Thymus (tissue), 11 donors: ENCODE data around the gene ADAM11. TPM values are rescaled to one million over a fixed set of nuclear protein-coding genes. Genes with fewer than 3 reads are reported as not detected.
"Not testable (repeated sequence)": the region's sequence is repeated elsewhere in the genome, so short reads cannot be mapped to it uniquely, and the experiment has no call there.

ENCODE experiments used
- DNase-seq, 9 donors: peaks; one replicate each; pipeline ENCODE4 v3.0.0-alpha.2; 2013; ENCODE audit warnings: low spot score in 9 of 9, low read depth in 6 of 9, missing footprints in 1 of 9
- H3K27ac ChIP-seq, 2 donors: one replicate each; pipeline ENCODE4 v1.5.1; 2013; ENCODE audit warnings: control low read depth in 1 of 2, low read depth in 1 of 2, low read length in 1 of 2, mild to moderate bottlenecking in 1 of 2, moderate library complexity in 1 of 2
- H3K27me3 ChIP-seq, 2 donors: one replicate each; pipeline ENCODE4 v1.5.1; 2013; ENCODE audit warnings: low read length in 1 of 2; ENCODE audit not compliant: control insufficient read depth in 2 of 2, insufficient read depth in 1 of 2
- H3K36me3 ChIP-seq, 2 donors: one replicate each; pipeline ENCODE4 v1.5.1; 2013; ENCODE audit warnings: low read length in 1 of 2, mild to moderate bottlenecking in 1 of 2, moderate library complexity in 1 of 2; ENCODE audit not compliant: control insufficient read depth in 2 of 2, insufficient read depth in 2 of 2
- H3K4me1 ChIP-seq, 2 donors: one replicate each; pipeline ENCODE4 v1.5.1; 2013; ENCODE audit warnings: low read length in 2 of 2; ENCODE audit not compliant: control insufficient read depth in 2 of 2, insufficient read depth in 2 of 2
- H3K4me3 ChIP-seq, 2 donors: one replicate each; pipeline ENCODE4 v1.5.1; 2013; ENCODE audit warnings: low read length in 2 of 2, control low read depth in 1 of 2, mild to moderate bottlenecking in 1 of 2
- H3K9me3 ChIP-seq, 2 donors: one replicate each; pipeline ENCODE4 v1.5.1; 2013; ENCODE audit warnings: low read length in 1 of 2, mild to moderate bottlenecking in 1 of 2; ENCODE audit not compliant: control insufficient read depth in 2 of 2, insufficient read depth in 1 of 2
- WGBS: extraction: QIAGEN DNeasy Blood & Tissue Kit; methylation state at CpG from one replicate; pipeline ENCODE4 v1.1.7; 2013; 5-methylcytosine and 5-hydroxymethylcytosine counted together
- polyA plus RNA-seq: library from polyadenylated mRNA; stranded (reverse); fragments of 200-250 nt; gene quantifications from one replicate; pipeline ENCODE4 v1.2.3, GENCODE V29; 2013
- total RNA-seq: library from RNA; stranded (reverse); fragments of 120-200 nt; gene quantifications from one replicate; pipeline ENCODE4 v1.2.4, GENCODE V29; 2013
- donor health status: healthy.

ADAM11 gene
- total and polyA plus RNA-seq, 2 donors = 0.33 to 1.3 TPM

DNA sequence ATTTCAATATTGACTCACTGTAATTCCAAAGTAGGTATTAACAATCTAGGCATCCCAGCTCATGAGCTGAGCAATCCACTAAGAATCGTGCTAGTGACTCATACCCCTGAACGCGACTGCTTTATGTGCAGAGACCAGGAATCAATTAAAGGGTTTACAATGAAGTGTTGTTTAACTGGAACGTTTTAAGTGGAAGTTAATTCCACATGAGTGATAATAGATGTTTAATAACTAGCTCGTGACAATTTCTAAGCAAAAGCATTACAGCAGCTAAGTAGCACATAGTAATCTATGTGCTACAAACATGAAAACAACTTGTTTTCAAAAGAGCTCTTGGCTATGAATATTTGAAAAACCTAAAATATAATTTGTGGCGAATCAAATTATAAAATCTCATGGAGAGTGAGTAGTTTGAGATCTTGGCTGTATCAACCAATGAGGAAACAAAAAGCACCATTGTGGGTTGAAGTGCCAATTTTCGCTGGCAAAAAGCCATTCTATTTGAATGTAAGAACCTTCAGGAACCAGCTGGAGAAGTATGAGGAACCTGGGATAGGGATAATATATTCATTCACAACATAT, 61.9 kb downstream of the ADAM11 start:
- Histone ChIP-seq H3K36me3 (no peaks in the 10 kb centered on the region), H3K27ac (no peak overlapping the region), H3K27me3 (peaks cover 0 to 4% of the 10 kb centered on the region in 2 donors), H3K4me3 (no peak overlapping the region), H3K4me1 (no peaks in the 10 kb centered on the region), H3K9me3 (no peaks in the 10 kb centered on the region)
- no peak for DNase-seq
- 87% methylated on average over 7 of the region's 7 CpGs for WGBS

DNA sequence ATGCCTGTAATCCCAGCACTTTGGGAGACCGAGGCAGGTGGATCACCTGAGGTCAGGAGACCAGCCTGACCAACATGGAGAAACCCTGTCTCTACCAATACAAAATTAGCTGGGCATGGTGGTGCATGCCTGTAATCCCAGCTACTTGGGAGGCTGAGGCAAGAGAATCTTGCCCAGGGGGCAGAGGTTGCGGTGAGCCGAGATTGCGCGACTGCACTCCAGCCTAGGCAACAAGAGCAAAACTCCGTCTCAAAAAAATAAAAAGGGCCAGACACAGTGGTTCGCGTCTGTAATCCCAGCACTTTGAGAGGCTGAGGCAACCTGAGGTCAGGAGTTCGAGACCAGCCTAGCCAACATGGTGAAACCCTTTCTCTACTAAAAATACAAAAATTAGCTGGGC, 66.4 kb downstream of the ADAM11 start:
- H3K27me3 ChIP-seq = peaks cover 22 to 46% of the 10 kb centered on the region in 2 donors
- not testable (repeated sequence) for H3K36me3 ChIP-seq, H3K4me3 ChIP-seq, H3K27ac ChIP-seq, H3K4me1 ChIP-seq, DNase-seq, H3K9me3 ChIP-seq
- WGBS = 98% methylated on average over 9 of the region's 9 CpGs

DNA sequence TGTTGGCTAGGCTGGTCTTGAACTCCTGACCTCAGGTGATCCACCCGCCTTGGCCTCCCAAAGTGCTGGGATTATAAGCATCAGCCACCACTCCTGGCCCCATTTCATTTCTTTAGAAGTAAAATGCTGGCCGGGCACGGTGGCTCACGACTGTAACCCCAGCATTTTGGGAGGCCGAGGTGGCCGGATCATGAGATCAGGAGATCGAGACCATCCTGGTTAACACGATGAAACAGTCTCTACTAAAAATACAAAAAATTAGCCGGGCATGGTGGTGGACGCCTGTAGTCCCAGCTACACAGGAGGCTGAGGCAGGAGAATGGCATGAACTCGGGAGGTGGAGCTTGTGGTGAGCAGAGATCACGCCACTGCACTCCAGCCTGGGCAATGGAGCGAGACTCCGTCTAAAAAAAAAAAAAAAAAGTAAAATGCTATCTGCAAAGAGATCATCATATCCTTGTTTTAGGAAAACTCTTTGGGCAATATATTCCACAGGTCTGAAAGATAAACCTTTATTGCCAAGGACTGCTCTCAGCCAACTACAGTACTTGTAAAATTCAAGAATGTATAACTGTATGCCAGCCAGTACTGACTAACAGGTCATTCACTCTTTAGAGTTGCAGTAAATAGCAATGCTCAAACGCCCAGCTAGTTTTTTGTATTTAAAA, 67.5 kb downstream of the ADAM11 start:
- Histone ChIP-seq H3K4me1 (peaks cover 3 to 5% of the 10 kb centered on the region in 2 donors), H3K36me3 (no peaks in the 10 kb centered on the region), H3K27me3 (peaks cover 32 to 56% of the 10 kb centered on the region in 2 donors), H3K27ac (no peak overlapping the region), H3K9me3 (no peaks in the 10 kb centered on the region), H3K4me3 (no peak overlapping the region)
- 95% methylated on average over 15 of the region's 15 CpGs for WGBS
- no peak for DNase-seq

DNA sequence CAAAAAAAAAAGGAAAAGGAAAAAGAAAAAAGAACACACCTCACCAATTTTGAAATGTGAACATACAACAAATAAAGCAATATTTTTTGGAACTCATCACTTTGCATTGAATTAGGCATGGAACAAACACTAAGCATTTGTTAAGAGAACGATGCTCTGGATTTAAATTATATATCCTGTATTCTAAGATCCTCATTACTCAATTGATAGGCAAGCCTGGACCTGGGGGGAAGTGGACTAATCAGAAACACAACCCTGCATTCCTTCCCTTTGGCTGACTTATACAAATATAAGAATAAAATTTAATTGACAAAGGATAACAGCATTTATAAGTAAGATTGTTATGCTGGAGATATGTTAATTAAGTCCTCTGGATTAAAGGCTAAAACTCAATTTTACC, 69.1 kb downstream of the ADAM11 start:
- Histone ChIP-seq H3K4me1 (peaks cover 3 to 5% of the 10 kb centered on the region in 2 donors), H3K27ac (no peak overlapping the region), H3K4me3 (no peak overlapping the region), H3K36me3 (no peaks in the 10 kb centered on the region), H3K9me3 (no peaks in the 10 kb centered on the region), H3K27me3 (peaks cover 32 to 72% of the 10 kb centered on the region in 2 donors)
- WGBS = 79% methylated on average over 1 of the region's 1 CpG
- DNase-seq = no peak

DNA sequence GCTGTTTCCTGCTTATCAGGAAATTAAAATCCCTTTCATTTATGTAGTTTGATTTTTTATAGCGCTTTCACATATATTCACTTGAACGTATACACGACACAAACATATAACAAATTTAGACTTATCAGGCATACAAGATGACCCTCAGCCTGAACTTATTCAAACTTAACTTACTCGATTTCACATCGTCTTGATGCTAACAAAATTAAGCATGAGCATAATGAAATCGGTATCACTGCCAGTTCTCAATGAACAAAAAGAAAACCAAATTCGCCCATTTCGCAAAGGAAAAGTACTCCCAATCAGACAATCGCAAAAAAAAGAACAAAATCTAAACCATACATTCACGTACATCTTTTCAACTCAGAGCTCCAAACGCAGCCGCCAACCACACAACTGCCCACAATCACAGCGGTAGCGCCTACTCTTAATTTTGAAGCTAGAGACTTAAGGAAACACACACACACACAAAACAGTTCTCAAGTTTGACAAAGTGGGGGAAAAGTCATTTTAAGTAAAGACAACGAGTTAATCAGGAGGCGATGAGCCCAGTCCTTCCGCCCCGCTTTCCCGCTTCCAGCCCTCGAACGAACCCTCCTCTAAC, 70.2 kb downstream of the ADAM11 start:
- Histone ChIP-seq H3K27me3 (peaks cover 32 to 77% of the 10 kb centered on the region in 2 donors), H3K36me3 (no peaks in the 10 kb centered on the region), H3K27ac (no peak overlapping the region), H3K9me3 (no peaks in the 10 kb centered on the region), H3K4me3 (peak overlapping the region; percentile 37 to 63), H3K4me1 (peaks cover 3 to 5% of the 10 kb centered on the region in 2 donors)
- peak in 4 of 9 donors; percentile 6 to 65 (median 30) for DNase-seq
- WGBS = 4% methylated on average over 21 of the region's 21 CpGs

DNA sequence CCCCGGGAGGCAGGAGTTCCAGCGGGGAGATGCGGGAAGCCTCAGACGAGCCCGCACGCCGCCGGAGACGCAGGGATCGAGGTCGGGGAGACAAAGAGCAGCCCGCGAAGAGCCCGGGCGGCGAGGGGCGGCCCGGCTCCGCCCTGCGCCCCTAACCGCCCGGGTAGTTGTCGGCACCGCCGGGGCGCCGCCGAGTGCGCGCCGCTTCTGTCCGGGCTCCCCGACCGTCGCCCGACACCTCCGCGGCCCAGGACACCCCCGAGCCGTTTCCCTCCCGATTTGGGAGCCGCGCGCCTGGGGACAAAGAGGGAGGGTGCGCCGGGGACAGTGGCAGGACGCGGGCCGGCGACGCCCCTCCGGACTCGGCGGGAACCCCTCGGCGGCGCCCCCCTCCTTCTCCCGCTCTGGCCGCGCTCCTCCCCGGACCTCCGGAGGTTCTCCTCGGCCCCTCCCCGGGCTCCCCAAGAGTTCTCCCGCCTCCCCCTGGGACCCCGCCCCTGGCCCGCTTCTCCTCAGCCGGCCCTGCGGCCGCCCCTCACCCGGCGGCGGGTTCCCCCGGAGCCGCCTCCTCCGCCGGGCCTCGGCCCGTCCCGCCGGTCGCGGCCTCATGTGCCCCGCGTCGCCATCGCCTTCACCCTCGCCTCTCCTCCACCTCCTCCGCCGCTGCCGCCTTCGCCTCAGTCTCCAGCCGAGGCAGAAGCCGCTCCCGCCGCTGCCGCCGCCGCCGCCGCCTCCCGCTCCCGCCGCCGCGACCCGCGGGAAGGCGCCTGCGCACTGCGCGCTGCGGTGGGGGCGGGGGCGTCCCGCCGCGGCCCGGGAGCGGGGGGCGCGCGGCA, 71.0 kb downstream of the ADAM11 start, which contains the start of gene GJC1:
TSS of gene GJC1 (minus strand) at position 765 of the 836 bp plus-strand sequence. CDS start 24,470 bp downstream, outside the sequence.
- peaks cover 32 to 80% of the 10 kb centered on the region in 2 donors for H3K27me3 ChIP-seq
- under 1% methylated on average over 123 of the region's 123 CpGs for WGBS
- DNase-seq = peak in 1 of 9 donors; percentile 27
- peak within 1 kb of the TSS; percentile 37 to 63 for H3K4me3 ChIP-seq
- H3K9me3 ChIP-seq = no peaks in the 10 kb centered on the region
- H3K27ac ChIP-seq = peak within 1 kb of the TSS in 1 of 2 donors; percentile 18
- peaks cover 3 to 5% of the 10 kb centered on the region in 2 donors for H3K4me1 ChIP-seq
- H3K36me3 ChIP-seq = no peaks in the 10 kb centered on the region

DNA sequence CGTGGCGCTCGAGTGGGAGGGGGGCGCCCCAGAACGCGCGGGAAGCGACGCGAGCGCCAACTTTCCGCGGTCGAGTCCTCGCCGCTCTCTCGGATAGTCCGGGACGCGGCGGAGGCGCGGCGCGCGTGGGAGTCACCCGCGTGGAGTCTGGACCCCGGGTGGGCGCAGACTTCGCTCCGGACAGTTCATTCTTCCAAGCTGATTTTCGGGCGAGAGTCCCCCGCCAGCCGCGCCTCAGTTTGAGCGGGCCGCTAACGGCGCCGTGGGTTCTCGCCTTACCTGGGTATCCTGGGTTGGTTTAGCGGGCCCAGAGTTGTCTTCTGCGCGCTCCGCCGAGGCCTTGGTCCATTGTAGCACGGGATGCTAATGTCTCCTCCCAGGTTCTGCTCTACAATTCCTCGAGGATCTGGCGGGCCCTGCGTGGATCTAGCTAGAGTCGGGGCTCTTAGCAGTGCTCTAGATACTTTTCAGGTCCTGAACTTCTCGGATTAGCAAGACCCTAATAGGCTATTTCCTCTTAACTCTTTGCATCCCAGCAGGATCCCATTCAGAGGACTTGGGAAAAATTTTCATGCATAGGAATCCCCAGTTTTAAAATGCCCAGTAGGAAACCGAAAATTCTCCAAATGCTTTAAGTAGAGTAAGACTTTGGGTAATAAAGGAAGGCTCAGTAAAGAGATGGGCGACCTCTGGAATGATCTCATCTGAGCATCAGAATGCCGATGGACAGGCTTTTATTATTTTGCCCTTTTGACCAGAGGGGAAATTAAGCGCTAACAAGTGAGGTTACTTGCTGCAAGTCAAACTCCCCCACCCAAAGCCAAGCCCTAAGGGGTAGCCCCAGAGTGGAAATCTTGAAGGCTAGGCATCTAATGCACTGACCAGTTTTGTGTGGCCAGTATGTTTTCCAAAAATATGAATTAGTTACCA, 71.8 kb downstream of the ADAM11 start:
- peaks cover 32 to 76% of the 10 kb centered on the region in 2 donors for H3K27me3 ChIP-seq
- no peaks in the 10 kb centered on the region for H3K9me3 ChIP-seq
- H3K4me1 ChIP-seq = peaks cover 3 to 5% of the 10 kb centered on the region in 2 donors
- peak overlapping the region; percentile 24 to 63 for H3K4me3 ChIP-seq
- no peak for DNase-seq
- no peak overlapping the region for H3K27ac ChIP-seq
- 5% methylated on average over 58 of the region's 58 CpGs for WGBS
- H3K36me3 ChIP-seq = no peaks in the 10 kb centered on the region

DNA sequence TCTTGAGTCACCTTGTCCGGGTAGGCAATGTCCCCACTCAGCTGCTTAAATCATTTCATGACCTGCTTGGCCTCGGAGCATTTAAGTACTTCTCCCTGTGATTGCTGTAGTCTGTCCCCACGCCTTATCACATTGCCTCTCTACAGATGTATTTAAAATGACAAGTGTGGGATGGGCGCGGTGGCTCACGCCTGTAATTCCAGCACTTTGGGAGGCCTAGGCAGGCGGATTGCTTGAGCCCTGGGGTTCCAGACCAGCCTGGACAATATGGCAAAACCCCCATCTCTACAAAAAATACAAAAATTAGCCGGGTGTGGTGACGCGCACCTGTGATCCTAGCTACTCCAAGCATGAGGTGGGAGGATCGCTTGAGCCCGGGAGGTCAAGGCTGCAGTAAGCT, 72.6 kb downstream of the ADAM11 start:
- peaks cover 3 to 5% of the 10 kb centered on the region in 2 donors for H3K4me1 ChIP-seq
- WGBS = 79% methylated on average over 12 of the region's 12 CpGs
- H3K27me3 ChIP-seq = peaks cover 28 to 70% of the 10 kb centered on the region in 2 donors
- no peak for DNase-seq
- H3K4me3 ChIP-seq = no peak overlapping the region
- no peaks in the 10 kb centered on the region for H3K9me3 ChIP-seq
- H3K27ac ChIP-seq = no peak overlapping the region
- H3K36me3 ChIP-seq = no peaks in the 10 kb centered on the region
